ENCODE measurements around the gene NDEL1.

The NDEL1 gene

DNA sequence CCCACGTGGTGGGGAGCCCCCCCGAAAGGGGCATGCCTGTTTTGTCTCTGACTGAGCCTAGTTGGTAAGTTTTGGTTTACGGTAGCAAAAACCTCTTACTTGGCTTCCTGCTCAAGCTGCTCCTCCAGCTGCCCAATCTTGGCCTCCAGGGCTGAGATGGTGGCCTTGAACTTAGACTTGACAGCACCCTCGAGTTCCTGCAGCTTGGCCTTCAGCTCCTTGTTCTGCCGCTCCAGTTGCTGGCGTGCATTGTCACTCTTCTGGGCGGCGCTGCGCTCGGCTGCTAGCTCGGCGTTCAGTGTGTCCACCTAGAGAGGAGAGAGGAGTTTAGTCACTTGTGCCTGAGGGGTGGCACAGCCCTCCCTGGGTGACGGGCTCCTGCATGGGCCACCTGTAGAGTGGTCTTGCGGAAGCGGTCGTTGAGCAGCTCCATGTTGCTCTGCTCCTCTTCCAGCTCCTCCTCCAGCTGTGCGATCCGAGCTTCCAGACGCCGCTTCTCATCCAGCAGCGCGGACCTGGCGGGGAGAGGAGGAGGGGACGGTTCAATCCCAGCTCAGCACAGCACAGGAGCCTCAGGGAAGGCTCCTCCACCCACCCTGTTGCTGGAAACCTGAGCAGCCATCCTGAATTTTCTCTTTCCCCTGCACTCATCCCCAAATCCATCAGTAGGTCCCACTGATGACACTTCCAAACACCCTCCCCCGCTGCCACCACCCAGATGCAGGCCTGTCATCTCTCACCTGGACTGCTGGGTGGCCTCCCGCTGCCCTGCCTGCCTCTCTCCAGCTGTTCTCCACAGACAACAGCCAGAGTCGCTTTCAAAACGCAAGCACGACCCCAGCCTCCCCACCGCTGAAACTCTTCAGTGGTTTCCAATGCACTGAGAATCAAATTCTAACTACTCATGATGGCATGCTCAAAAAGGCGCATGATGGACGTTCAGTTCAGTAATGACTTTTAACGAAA lies 44.6 kb downstream of the NDEL1 start:
- DNase-seq (ENCODE audit: low read depth) = no peak

DNA sequence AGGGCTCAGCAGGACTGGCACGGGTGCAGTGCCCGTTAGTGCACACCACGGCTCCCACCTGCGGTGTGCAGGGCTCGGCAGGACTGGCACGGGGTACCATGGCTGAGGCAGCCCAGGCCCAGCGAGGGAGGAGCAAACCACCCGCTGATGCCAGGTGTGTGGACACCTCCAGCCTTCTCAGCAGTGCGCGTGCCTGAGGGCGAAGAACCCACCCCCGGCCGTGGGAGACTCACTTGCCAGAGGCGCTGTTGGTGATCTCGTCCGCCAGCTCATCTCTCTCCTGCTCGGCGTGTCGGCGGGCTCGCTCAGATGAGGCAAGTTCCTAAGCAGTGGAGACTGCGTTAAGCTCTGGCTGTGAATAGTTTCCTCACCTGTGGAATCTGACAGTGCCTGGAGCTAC lies 45.4 kb downstream of the NDEL1 start:
- no peak for DNase-seq (ENCODE audit: low read depth)

DNA sequence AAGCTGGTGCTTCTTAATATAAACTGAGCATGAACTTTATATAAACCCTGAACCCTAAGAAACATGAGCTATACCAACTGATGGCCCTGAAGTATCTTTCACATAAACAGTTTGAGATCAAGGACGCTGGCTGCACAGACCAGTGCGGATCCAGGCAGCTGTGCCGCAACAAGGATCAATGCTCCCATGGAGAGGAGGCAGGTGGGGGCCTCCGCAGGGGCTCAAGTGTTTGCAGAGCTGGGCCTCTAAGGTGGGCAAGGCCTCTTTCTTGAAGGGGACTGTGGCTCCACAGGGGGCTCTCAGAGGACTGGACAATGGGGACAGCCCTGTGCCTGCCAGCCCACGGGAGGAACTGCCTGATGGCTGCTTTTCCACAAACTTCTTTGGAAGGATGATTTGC lies 46.0 kb downstream of the NDEL1 start:
- no peak for DNase-seq (ENCODE audit: low read depth)

DNA sequence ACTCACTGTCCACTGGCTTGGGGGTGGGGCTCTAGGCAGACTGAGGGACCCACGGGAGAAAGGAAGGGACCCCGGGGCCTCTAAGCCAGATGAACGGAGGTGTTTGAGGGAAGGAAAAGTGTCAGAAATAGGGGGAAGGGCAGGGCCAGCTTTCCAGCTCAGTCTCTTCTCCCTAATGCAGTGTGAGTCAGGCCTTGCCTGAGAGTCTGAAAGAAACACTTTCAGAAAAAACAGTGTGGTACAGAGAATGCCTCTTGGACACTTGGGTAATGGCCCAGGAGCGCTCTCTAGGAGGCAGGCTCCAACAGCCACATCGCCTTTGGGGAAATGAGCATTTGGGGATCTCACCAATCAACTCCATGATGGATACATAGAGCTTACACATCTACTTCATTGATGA lies 46.9 kb downstream of the NDEL1 start:
- DNase-seq (ENCODE audit: low read depth) = no peak

DNA sequence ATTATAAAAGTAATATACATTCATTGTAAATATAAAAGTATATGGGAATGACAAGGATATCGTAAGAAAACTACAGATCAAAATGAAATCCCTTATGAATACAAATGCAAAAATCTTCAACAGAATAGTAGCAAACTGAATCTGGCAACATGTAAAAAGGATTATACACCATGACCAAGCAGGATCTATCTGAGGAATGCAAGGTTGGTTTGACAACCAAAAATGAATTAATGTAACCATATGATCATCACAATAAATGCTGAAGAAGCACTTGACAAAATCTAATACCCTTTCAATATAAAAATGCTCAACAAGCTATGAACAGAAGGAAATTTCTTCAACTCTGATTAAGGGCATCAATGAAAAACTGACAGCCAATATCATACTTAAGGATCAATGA lies 48.8 kb downstream of the NDEL1 start:
- DNase-seq (ENCODE audit: low read depth) = no peak

DNA sequence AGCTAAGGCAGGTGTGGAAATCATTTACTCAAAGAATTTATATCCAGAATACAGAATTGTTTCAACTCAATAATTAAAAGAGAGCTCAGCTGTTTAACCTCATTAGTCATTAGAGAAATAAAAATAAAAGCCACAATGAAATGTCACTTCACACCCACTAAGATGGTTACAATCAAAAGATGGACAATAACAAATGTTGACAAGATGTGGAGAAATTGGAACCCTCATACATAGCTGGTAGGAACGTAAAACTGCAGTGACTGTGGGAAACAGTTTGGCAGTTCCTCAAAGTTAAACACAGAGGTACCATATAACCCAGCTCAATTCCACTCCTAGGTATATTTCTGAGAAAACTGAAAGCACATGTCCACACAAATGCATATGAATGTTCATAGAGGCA lies 49.8 kb downstream of the NDEL1 start:
- DNase-seq (ENCODE audit: low read depth) = no peak

DNA sequence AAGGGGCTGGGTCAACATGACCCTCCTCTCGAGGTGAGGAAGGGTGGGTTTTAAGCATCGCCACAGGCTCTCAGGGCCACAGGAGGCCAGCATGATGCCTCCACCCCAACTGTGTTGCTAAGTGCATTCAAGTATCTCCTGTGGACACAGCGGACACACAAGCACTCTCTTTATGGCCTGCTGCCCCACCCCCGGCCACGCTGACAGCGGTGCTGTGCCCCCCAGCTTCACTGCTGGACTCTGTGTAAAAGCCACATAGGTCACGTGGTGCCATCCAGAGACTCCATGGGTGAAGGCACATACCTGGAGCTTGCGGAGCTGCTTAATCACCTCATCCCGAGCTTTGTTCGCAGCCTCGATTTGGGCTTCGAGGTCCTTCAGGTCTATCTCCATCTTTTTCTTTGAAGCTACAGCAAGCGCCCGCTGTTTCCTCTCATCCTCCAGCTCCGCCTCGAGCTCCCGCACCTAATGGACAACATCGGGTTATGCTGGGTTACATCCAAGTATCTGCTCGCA lies 51.5 kb downstream of the NDEL1 start:
- no peak for DNase-seq (ENCODE audit: low read depth)

DNA sequence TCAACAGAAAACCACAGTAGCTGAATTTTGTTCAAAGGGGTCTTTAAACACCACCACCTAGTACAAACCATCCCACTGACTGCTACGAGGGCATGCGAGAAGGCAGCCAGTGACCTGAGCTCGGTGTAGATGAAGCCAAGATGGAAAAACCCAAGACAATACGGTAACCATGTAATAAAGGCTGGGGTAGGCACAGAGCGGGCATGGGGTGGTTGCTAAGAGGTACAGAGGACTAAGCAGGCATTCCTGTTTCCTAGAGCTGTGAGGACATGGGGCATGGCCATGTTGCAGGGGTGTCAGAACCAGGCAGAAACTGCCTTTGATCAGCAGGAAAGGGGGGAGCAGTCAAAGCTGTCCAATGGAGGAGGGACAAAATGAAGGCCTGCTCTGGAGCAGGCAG lies 52.1 kb downstream of the NDEL1 start:
- no peak for DNase-seq (ENCODE audit: low read depth)

DNA sequence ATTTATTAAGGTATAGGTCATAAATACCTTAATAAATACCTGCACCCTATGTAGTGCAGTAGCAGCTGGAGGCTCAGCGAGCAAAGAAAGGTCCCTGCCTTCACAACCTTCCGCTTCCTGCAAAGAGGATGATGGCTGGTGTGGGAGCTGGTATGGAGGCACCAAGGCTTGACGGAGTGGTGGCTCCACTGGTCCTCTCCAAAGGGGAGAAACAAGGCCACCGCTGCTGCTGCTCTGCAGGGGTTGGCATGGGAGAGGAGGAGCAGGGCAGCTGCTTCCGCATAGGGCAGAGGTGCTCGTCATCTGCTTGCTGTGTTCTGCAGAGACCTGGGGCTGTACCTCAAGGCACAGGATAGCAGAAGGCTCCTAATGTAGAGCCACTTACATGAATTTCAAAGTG lies 52.8 kb downstream of the NDEL1 start:
- no peak for DNase-seq (ENCODE audit: low read depth)

DNA sequence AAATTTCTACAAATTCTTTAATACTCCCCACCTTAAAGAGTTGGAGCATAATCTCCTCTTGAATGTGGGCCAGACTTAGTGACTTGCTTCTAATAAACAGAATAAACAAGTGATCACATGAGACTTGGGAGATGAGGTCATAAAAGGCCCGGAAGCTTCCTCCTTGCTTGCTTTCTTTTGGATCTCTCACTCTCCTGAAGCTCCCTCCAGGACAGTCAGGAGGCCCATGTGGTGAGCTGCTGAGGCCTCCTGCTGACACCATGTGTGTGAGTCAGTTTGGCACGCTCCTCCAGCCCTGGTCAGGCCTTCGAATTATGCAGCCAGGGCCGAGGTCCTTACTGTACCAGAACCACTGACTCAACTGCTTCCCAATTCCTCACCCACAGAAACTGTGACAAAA lies 53.2 kb downstream of the NDEL1 start:
- no peak for DNase-seq (ENCODE audit: low read depth)

DNA sequence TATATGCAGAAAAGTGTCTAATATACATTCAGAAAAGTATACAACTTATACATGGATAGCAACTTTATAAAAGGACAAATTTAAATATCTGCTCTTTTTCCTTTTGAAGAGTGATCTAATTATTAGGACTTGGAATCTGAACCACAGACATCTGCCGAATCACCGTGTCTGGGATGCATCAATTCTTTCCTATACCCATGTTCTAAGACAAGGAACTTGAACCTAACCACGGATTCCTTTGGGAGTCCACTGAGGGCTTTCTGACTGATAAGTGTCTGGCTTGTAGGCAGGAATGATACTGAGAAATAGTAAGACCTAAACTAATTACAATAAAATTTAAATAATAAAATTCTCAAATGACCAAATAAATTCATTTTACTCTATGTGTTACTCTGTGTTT lies 54.2 kb downstream of the NDEL1 start:
- DNase-seq (ENCODE audit: low read depth) = no peak

DNA sequence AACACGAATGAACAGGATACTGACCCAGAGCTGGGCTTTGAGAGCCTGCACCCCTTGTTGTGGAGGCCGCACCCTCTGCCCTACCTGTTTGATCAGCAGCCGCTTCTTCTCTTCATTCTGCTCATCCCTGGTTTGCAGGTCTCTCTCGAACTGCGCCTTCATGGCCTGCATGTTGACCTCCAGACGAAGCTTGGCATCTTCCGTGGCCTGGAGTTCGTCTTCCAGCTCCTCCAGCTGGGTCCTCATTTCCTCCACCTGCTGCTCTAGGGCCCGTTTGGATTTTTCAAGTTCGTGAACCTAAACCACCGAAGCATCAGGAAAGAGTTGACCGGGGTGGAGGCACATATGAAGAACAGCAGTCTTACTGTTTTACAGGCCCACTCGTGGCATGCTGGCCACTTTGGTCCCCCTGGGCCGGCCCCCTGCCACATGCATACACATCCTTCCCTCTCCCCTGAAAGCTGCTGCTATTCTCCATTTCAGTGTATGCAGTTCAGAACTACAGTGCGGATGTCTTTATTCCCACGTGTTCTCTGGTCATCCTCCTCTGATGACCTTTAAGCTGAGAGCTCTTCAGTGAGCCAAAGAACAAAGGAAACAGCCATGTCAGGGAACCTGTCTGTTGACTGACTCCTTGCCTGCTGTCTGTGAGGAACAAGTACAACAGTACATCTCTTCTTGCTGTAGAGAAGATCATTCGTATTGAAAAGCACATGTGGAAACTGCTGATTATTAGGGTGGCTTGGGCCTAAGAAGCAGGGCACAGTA lies 54.8 kb downstream of the NDEL1 start:
- DNase-seq (ENCODE audit: low read depth) = no peak

DNA sequence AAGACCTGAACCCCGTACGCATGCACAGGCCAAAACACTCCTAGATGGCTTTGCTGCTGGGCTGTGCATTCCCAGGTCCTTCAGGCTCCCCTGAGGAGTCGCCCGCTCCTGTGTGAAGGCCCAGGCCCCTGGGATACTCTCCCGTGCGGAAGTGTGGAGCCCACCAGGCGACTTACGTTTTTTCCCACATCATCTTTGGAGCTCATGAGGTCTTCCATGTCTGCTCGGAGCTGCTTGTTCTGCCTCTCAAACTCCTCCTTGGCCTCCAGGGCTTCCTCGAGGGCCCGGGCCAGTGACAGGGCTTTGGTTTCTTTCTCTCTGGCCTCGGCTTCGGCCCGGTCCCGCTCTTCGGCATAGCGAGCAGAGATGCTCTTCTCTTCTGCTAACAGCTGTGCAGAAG lies 56.4 kb downstream of the NDEL1 start:
- no peak for DNase-seq (ENCODE audit: low read depth)

DNA sequence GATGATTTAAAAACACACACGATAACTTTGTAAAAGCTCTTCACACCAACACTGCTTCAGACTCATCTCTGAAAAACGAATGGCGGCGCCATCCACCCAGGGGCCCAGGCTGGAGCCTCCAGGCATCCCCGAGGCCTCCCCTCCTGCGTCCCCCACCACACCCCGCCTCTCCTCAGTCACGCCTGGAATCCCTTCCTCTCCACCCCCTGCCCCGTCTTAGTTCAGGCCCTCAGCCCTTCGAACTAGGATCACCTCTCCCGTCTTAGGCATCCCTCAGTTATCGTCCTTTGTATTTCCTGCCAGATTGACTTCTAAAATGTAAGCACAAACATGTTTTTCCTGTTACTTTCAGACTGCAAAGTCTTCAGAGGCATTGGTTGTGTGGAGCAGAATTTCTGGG lies 58.3 kb downstream of the NDEL1 start:
- no peak for DNase-seq (ENCODE audit: low read depth)

DNA sequence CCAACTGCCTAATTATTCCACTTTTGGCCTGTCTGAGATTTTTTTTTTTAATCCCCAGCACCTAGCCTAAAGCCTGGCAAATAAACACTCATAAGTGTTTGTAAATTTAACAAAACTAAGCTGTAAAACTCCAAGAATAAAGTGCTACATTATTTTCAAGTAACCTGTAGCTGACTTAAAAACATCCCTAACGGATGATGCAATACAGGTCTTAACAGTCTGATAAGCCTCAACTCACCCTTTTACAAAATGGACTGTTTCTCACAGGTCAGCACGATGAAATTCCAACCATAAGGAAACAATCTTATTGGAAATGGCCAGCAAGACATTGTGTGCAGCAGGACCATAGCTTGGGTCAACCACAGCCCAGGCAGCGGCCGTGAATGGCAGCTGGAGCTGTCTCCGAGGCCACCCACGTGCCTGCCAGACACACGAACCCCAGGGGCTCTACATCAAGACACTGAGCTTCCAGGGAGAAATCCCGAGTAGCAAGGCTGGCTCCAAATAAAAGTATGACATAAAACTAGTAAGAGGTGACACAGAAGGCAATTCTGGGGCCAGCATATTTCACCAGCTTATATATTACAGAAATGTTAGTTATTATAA lies 58.9 kb downstream of the NDEL1 start:
- DNase-seq (ENCODE audit: low read depth) = no peak

DNA sequence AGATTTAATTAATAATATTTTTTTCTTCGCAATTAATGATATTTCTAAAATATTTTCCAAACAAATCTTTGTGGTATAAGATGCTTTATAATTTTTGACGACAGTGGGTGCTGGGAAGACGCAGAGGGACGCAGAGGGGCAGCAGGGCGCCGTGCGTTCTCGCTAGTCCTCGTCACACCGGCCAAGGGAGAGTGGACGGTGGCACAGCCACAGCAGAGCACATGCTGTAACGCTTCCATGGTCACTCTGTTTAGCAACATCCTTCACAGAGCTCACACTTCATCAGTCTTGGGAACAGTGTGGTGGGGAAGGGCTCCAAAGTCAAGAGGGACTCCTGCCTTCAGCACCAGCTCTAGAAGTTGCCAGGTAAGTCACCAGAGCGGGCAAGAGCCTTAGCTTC lies 60.4 kb downstream of the NDEL1 start:
- DNase-seq (ENCODE audit: low read depth) = no peak

DNA sequence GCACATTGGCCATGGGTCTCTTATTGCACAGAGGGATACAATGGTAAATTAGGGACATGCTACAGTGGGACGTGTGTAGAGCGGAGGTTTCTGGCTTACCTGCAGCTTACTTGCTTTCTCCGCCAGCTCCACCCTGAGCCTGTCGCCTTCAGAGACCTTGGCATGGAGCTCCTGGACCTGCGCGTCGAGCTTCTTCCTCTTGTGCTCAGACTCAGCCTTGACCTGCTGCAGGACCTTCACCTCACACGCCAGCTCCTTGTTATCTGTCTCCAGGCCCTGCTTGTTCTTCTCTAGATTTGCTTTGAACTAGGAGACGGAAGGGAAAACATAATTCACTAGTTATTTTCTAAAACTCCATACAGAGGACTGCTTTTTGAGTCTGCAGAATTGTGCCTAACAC lies 63.5 kb downstream of the NDEL1 start:
- no peak for DNase-seq (ENCODE audit: low read depth)

DNA sequence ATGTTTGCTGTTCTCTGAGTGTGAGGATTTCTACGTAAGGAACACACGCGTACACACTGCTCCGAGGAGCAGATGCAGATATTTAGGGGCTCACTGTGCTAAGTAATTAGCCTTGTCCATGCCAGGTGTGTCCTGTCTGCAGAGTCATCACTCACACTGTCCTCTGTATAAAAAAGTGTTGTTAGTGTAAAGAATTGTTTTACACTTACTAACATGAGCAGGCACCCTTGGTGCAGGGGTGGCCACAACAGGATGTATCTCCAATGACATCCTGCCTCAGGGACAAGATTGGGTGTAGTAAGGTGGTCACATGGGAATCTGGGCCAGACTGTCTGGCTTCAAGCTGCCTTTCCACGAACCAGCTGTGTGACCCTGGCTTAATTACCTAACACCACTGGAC lies 63.9 kb downstream of the NDEL1 start:
- DNase-seq (ENCODE audit: low read depth) = no peak

DNA sequence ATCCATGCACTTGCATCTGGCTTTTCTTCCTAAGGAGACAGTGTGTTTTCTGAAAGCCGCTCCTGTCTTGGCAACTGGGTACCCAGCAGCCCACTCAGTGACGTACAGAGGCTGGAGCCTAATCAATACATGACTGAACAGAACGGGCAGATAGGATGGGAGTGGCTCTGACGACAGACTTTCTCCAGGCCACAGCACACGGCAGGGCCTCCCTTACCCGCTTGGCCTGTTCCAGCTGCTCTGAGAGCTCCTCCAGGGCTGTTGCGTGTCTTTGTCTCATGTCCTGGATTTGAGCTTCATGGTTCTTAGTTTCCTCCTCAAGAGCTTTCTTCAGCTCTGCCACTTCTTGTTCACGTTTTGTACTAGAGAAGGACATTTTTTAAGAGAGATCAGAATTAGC lies 64.9 kb downstream of the NDEL1 start:
- DNase-seq (ENCODE audit: low read depth) = no peak

DNA sequence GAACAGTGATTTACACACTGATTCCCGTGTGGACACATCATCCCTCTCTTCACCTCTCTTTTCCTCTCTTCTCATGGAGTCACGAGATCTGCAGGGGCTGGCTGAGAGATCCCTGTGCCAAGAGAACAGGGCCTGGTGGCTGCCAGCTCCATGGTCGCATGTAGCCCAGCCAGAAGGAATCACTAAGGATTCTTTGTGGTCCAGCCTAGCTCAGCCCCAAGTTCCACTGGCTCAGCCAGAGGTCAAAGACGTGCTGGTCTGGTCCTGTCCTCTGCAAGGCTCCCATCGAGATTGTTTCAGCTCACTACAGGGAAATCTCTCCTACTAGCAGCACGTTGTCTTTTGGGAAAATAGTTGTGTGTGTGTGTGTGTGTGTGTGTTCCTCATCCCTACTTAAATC lies 66.4 kb downstream of the NDEL1 start:
- DNase-seq (ENCODE audit: low read depth) = no peak

DNA sequence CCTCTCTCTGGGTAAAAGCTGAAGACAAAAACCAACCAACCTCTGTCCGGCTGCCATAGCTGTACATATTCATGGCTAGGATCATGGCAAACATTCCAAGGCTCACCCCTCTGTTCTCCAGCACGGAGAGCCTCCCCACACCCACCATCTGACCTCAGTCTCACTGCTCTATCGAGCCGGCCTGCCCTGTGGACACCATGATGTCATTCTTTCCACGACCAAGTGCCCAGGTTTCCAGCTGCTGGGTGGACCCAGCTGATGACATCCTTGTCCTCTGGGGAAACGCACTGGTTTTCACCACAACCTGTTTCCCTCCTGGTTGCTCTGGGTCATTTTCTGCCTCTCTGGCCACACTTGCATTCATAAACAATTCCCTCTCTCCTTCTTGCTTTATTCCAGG lies 67.7 kb downstream of the NDEL1 start:
- no peak for DNase-seq (ENCODE audit: low read depth)

DNA sequence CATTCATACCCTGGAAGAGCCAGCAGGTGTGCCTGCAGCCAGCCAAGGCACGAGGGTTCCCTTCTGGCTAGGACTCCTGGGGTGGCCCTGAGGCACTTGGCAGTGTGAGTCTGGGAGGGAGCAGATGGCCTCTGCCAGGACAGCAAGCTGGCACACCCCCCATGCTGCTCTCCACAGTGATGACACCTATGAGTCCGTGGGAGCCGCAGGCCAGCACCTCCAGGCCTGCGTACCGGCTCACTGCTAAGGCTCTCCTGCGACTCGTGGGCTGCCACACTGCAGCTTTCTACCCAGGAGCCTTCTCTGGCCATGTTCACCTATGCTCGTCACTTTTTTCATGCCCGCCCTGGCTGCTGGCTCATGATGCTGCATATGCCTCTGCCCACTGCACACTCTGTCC lies 68.1 kb downstream of the NDEL1 start:
- no peak for DNase-seq (ENCODE audit: low read depth)
